Type B pancreatic cell (in vitro differentiated cells): ENCODE results near the gene CFAP251. TPM values are rescaled to one million over a fixed set of nuclear protein-coding genes. Genes with fewer than 3 reads are reported as not detected.
"Not testable (repeated sequence)": the region's sequence is repeated elsewhere in the genome, so short reads cannot be mapped to it uniquely, and the experiment has no call there.

ENCODE experiments used
- DNase-seq: peaks from one replicate; pipeline ENCODE4 v3.0.0; 2021; ENCODE audit warnings: mixed read lengths; ENCODE audit not compliant: unreplicated experiment; ENCODE audit errors: extremely low spot score
- H3K27ac Mint-ChIP-seq: 2 replicates; pipeline ENCODE4 v1.8.0; 2021; ENCODE audit warnings: mild to moderate bottlenecking, mixed read lengths
- H3K27me3 Mint-ChIP-seq: 2 replicates; pipeline ENCODE4 v1.8.0; 2021; ENCODE audit warnings: mixed read lengths
- H3K36me3 Mint-ChIP-seq: 2 replicates; pipeline ENCODE4 v1.8.0; 2021; ENCODE audit warnings: mixed read lengths
- H3K4me1 Mint-ChIP-seq: one replicate; pipeline ENCODE4 v1.8.0; 2021; ENCODE audit warnings: mixed read lengths; ENCODE audit not compliant: unreplicated experiment
- H3K4me3 Mint-ChIP-seq: 2 replicates; pipeline ENCODE4 v1.8.0; 2021; ENCODE audit warnings: mild to moderate bottlenecking, mixed read lengths
- H3K9me3 Mint-ChIP-seq: 2 replicates; pipeline ENCODE4 v1.8.0; 2021; ENCODE audit warnings: mixed read lengths
- total RNA-seq: library from RNA; stranded (reverse); gene quantifications from 2 replicates; pipeline ENCODE4 v1.2.1, GENCODE V29; 2021; ENCODE audit warnings: low replicate concordance
- TF ChIP-seq, protein P1 (sequence below): fragments of 200-600 bp; sonication (generic); conservative IDR thresholded peaks from 2 replicates; pipeline ENCODE4 v1.5.0; 2021; ENCODE audit warnings: antibody characterized with exemption, mild to moderate bottlenecking

Gene CFAP251
- total RNA-seq, 1 donor from 2014 or later: 3.3 TPM

DNA sequence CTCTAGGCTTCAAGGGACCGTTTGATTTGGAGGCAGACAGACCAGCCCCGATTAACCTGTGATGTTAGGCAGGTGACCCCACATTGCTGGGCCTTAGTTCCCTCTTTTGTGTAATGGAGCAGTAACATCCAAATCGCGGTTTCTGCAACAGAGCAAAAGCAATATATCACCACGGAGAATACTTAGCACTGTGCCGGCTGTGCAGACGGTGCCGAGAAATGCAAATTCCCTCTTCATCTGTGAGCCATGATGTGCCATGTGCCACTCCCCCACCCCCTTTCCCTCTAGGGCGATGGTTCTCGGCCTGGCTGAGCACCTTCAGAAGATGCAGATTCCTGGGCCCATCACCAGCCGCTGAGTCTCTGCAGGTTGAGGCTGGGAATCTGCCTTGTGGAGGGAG lies 114.2 kb downstream of the CFAP251 start:
- Mint-ChIP-seq H3K27ac (no peak overlapping the region), H3K4me1 (peaks cover 15% of the 10 kb centered on the region), H3K27me3 (no peaks in the 10 kb centered on the region), H3K4me3 (no peak overlapping the region), H3K36me3 (peaks cover 14% of the 10 kb centered on the region), H3K9me3 (no peaks in the 10 kb centered on the region)
- TF ChIP-seq, protein P1, sequence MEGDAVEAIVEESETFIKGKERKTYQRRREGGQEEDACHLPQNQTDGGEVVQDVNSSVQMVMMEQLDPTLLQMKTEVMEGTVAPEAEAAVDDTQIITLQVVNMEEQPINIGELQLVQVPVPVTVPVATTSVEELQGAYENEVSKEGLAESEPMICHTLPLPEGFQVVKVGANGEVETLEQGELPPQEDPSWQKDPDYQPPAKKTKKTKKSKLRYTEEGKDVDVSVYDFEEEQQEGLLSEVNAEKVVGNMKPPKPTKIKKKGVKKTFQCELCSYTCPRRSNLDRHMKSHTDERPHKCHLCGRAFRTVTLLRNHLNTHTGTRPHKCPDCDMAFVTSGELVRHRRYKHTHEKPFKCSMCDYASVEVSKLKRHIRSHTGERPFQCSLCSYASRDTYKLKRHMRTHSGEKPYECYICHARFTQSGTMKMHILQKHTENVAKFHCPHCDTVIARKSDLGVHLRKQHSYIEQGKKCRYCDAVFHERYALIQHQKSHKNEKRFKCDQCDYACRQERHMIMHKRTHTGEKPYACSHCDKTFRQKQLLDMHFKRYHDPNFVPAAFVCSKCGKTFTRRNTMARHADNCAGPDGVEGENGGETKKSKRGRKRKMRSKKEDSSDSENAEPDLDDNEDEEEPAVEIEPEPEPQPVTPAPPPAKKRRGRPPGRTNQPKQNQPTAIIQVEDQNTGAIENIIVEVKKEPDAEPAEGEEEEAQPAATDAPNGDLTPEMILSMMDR: no peak
- no peak for DNase-seq

DNA sequence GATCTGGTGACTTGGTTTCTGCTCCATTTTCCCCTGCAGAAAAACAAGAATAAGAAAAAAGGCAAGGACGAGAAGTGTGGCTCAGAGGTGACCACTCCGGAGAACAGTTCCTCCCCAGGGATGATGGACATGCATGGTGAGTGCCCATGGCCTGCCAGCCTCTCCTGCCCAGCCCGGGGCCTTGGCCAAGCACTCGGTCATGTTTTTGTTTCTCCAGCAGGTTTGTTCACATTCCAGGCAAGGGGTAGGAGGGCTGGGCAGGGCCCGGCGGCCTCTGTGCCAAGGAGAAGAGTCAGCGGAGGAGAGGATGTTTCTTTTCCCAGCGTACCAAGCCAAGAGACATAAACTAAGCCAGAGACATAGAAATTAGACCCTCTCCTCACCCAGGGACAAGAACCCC lies 116.9 kb downstream of the CFAP251 start:
- H3K4me3 Mint-ChIP-seq: no peak overlapping the region
- TF ChIP-seq, protein P1: no peak
- peak overlapping the region; percentile 66 for H3K27ac Mint-ChIP-seq
- H3K4me1 Mint-ChIP-seq: no peaks in the 10 kb centered on the region
- peaks cover 14% of the 10 kb centered on the region for H3K36me3 Mint-ChIP-seq
- no peaks in the 10 kb centered on the region for H3K9me3 Mint-ChIP-seq
- DNase-seq: no peak
- no peaks in the 10 kb centered on the region for H3K27me3 Mint-ChIP-seq

DNA sequence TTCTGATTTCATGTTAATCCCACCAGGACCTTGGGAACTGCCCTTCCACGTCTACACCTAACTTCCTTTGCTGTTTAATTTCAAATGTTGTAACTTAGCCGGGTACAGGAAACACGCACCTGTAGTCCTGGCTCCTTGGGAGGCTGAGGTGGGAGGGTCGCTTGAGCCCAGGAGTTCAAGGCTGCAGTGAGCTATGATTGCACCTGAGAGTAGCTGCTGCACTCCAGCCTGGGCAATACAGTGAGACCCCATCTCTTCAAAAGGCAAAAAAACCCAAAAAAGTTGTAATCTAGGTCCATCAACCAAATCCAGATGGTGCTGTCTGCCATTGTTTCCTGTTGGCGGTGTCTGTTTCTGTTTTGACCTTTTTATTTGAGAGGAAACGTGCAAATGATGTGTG lies 117.8 kb downstream of the CFAP251 start:
- no peak overlapping the region for H3K27ac Mint-ChIP-seq

DNA sequence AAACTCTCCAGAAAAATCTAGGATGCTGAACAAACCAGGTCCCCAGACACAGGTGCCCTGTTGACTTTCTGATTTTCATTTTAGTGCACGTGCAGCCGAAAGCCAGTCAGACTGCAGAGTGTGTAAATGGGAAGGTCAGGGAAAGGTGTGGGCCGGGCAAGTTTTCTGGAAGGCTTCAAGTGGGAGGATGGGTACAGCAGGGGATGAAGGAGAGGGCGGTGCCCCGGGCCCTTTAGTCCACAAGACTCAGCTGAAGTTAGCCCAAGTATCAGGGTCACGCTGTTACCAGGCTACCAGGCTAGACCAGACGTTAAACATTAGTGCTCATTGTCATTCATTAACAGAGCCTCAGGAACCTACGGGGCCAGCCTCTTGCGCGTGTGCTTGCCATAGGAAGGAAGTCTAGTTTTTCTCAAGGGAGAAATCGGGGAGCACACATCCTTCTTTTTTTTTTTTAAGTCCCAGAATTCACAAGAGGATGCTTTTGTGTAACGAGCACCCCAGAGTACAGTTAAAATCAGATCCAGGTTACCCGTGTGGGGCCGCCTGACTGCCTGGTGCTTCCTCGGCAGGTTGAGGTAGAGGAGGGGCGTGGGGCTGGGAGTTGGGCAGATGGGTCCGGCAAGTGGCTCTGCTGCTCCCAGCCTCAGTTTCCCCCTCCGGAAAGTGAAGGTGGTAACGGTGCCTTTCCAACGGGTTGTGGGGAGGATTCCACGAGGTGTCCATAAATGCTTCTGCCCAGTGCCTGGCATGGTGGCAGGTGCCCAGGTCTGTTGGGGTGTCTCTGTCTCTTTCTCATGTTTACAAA lies 122.4 kb downstream of the CFAP251 start:
- H3K4me1 Mint-ChIP-seq: peaks cover 5% of the 10 kb centered on the region
- peaks cover 15% of the 10 kb centered on the region for H3K36me3 Mint-ChIP-seq
- no peaks in the 10 kb centered on the region for H3K9me3 Mint-ChIP-seq
- H3K27me3 Mint-ChIP-seq: no peaks in the 10 kb centered on the region
- TF ChIP-seq, protein P1: no peak
- H3K4me3 Mint-ChIP-seq: peak overlapping the region; percentile 67
- peak overlapping the region; percentile 75 for H3K27ac Mint-ChIP-seq
- no peak for DNase-seq

More for the DNA sequence above, 117.8 kb downstream of the CFAP251 start:
- Mint-ChIP-seq H3K36me3 (peaks cover 17% of the 10 kb centered on the region), H3K27me3 (no peaks in the 10 kb centered on the region), H3K9me3 (no peaks in the 10 kb centered on the region), H3K4me1 (peaks cover 5% of the 10 kb centered on the region), H3K4me3 (no peak overlapping the region)
- TF ChIP-seq, protein P1: no peak
- DNase-seq: no peak

DNA sequence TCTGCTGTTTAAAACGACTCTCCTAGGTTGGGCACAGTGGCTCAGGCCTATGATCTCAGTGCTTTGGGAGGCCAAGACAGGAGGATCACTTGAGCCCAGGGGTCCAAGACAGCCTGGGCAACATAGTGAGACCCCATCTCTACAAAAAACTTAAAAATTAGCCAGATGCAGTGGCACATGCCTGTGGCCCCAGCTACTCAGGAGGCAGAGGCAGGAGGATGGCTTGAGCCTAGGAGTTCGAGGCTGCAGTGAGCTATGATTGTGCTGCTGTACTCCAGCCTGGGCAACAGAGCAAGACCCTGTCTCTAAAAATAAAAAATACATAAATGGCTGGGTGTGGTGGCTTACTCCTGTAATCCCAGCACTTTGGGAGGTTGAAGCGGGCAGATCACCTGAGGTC lies 123.1 kb downstream of the CFAP251 start:
- not testable (repeated sequence) for H3K27ac Mint-ChIP-seq, H3K27me3 Mint-ChIP-seq, H3K9me3 Mint-ChIP-seq, H3K4me3 Mint-ChIP-seq, H3K4me1 Mint-ChIP-seq, DNase-seq
- peaks cover 14% of the 10 kb centered on the region for H3K36me3 Mint-ChIP-seq

DNA sequence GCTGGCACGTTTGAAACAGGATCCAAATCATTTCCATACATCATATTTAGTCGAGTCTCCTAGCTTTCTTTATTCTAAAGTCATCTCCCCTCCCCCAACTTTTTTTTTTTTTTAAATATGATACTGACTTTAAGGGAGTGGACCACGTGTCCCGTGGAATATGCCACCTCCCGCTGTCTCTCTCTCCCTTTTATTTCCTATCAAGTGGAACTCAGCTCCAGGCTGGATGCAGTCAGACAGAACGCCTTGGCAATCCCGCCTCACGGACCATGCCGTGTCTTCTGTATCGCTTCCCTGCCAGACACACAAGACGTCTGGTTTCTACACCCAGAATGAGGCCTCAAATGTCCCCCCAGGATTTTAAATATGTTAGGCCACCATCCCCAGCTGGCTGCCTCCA lies 124.5 kb downstream of the CFAP251 start:
- H3K27ac Mint-ChIP-seq: no peak overlapping the region
- H3K9me3 Mint-ChIP-seq: no peaks in the 10 kb centered on the region
- no peak for DNase-seq
- peaks cover 13% of the 10 kb centered on the region for H3K36me3 Mint-ChIP-seq
- H3K27me3 Mint-ChIP-seq: no peaks in the 10 kb centered on the region
- H3K4me1 Mint-ChIP-seq: peaks cover 5% of the 10 kb centered on the region
- H3K4me3 Mint-ChIP-seq: no peak overlapping the region
- TF ChIP-seq, protein P1: no peak
